Central memory CD8-positive, alpha-beta T cell (primary cell): ENCODE results near the gene SOST.
A peak's percentile ranks its signal among the peaks of the same experiment; 100 is the strongest.

Experiments used
- ATAC-seq: fragments of 150-1000 bp; cut with Tn5 transposase; replicated peaks from 2 replicates; pipeline ENCODE4 v1.10.0; 2022; ENCODE audit warnings: mild to moderate bottlenecking, moderate FRiP score, moderate number of reproducible peaks; ENCODE audit not compliant: poor library complexity, severe bottlenecking; ENCODE audit errors: extremely low read depth
- DNase-seq, 2 donors: peaks; one replicate each; pipeline ENCODE4 v3.0.0; 2021; ENCODE audit warnings: low spot score in 2 of 2
- H3K27ac Mint-ChIP-seq: one replicate; pipeline ENCODE4 v1.8.0; 2022; ENCODE audit warnings: low read depth, mild to moderate bottlenecking, moderate library complexity, mixed read lengths
- H3K27me3 Mint-ChIP-seq: one replicate; pipeline ENCODE4 v1.8.0; 2022; ENCODE audit warnings: mixed read lengths
- H3K36me3 Mint-ChIP-seq: one replicate; pipeline ENCODE4 v1.8.0; 2022; ENCODE audit warnings: mild to moderate bottlenecking, moderate library complexity, mixed read lengths; ENCODE audit not compliant: insufficient read depth
- H3K4me1 Mint-ChIP-seq: one replicate; pipeline ENCODE4 v1.8.0; 2022; ENCODE audit warnings: mixed read lengths
- H3K4me3 Mint-ChIP-seq: one replicate; pipeline ENCODE4 v1.8.0; 2022; ENCODE audit warnings: mild to moderate bottlenecking, moderate library complexity, mixed read lengths
- H3K9me3 Mint-ChIP-seq: one replicate; pipeline ENCODE4 v1.8.0; 2022; ENCODE audit warnings: mixed read lengths

SOST gene

DNA sequence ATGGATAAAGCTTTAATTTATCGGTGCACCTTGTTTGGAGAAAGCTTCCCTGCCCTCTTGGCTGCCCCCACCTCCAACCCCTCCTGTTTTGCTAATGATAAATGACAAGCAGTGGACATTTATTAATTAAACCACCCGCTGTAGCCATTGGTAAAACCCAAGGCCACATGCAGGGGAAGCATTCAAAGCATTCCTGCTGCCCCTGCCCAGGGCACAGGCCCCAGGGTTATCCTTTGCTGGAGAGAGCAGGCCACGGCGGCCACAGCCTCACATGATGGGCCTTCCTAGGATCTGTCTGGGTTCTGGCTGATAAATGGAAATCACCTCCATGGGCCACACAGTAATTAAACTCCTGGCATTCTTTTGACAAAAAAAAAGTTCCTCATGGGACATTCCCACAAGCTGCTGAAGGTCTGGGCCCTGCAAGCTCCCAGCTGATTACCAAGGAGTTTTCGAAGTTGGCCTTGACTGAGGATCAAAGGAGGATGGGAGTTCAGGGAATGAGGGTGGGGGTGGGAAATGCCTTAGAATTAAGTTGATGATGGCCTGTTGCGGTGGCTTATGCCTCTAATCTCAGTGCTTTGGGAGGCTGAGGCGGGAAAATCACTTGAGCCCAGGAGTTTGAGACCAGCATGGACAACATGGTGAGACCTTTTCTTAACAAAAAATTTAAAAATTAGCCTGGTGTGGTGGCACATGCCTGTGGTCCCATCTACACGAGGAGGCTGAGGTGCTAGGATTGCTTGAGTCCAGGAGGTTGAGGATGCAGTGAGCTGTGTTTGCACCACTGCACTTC is 35.5 kb downstream of the SOST start:
- Mint-ChIP-seq H3K9me3 (no peaks in the 10 kb centered on the region), H3K27me3 (no peaks in the 10 kb centered on the region), H3K4me3 (no peak overlapping the region), H3K36me3 (peaks cover 13% of the 10 kb centered on the region), H3K4me1 (peaks cover 11% of the 10 kb centered on the region), H3K27ac (no peak overlapping the region)
- ATAC-seq (no peak), DNase-seq (no peak)

DNA sequence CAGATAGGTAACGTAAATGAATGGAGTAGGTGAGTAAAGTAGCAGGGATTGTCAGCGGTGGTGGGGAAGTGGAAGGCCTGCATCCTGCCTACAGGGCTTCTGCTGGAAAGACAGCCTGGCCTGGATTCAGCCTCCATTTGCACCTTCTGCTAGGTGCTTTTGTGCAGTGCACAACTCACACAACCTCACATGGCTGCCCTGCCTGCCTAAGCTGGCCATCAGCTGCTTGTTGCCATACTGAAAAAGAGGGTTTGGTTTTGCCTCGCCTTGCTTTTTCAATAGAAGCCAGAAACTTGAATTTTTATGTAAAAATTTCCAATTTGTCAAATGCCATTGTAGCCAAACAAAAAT is 36.3 kb downstream of the SOST start:
- Mint-ChIP-seq H3K36me3 (peaks cover 13% of the 10 kb centered on the region), H3K27me3 (no peaks in the 10 kb centered on the region), H3K4me3 (peak overlapping the region; percentile 96), H3K27ac (no peak overlapping the region), H3K4me1 (peaks cover 11% of the 10 kb centered on the region), H3K9me3 (no peaks in the 10 kb centered on the region)
- ATAC-seq (no peak), DNase-seq (no peak)

DNA sequence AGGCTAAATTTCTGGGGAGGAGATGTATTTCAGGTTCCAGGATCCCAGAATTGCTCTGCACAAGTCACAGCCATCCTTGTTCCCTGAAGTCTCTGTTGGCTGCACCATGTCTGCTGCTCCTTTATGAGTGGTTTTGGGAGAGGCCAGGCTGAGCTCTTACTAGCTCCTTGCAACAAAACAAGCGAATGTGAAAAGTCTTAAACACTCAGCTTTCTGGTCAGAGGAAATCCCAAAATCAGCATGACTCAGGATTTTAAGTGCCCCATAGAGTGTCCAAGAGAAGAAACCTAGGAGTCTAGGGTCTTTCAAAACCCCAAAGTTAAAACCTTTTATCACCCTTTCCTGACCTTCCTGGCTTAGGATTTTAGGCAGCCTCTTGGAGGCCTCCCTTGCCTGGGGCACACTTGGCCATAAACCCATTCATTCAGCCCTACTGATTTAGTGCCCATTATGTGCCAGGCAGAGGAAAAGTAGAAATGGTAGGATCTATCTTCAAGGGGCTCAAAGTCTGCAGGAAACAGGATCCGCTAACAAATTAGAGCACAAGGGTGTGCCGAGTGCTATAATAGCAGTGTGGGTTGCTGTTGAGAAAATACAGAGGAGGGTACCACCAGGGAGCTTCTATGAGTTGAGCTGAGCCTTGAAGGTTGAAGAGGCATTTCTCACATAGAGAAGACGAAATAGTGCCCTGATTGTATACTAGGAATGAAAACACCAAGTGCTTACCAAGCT is 36.9 kb downstream of the SOST start:
- peaks cover 11% of the 10 kb centered on the region for H3K4me1 Mint-ChIP-seq
- ATAC-seq (no peak), DNase-seq (no peak)
- peak overlapping the region; percentile 96 for H3K4me3 Mint-ChIP-seq
- peaks cover 13% of the 10 kb centered on the region for H3K36me3 Mint-ChIP-seq
- H3K9me3 Mint-ChIP-seq = no peaks in the 10 kb centered on the region
- H3K27me3 Mint-ChIP-seq = no peaks in the 10 kb centered on the region
- no peak overlapping the region for H3K27ac Mint-ChIP-seq

DNA sequence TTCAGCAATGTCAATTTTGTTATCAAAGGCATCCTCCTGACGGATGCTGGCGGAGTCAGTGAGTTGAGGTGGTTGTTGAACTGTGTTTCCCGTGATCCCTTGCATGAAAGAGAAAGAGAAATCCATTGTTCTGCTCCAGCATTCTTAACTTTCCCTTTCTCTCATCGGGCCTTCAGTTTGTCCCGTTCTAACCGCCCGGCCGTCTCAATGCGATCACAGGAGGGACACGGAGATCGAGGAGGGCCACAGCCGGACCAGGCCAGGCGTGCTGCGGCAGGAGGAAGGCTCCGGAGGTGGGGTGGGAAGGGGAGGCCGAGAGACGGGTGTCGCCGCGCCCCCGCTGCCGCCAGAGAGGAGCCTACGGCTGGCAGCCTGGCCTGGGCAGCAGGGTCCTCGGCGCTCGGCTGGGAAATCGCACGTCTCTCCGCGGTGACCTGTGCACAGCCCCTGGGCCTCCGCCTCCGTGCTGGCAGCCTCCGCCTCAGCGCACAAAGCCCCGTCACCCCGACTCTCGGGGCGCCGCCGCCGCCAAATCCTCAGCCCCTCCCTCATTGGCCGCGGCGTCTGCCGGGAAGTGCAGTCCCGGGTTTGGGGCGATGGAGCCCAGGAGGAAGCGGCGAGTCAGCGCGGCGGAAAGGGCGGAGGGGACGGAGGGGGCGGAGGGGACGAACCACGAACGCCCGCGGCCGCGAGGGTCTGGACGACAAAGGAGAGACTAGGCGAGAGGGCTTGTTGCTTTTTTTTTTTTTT is 38.1 kb downstream of the SOST start:
- peaks cover 11% of the 10 kb centered on the region for H3K4me1 Mint-ChIP-seq
- H3K9me3 Mint-ChIP-seq = no peaks in the 10 kb centered on the region
- H3K27ac Mint-ChIP-seq = peak overlapping the region; percentile 90
- ATAC-seq = peak; percentile 91
- peak; percentile 51 to 54 for DNase-seq
- H3K27me3 Mint-ChIP-seq = peaks cover 10% of the 10 kb centered on the region
- H3K4me3 Mint-ChIP-seq = peak overlapping the region; percentile 96
- H3K36me3 Mint-ChIP-seq = peaks cover 13% of the 10 kb centered on the region

DNA sequence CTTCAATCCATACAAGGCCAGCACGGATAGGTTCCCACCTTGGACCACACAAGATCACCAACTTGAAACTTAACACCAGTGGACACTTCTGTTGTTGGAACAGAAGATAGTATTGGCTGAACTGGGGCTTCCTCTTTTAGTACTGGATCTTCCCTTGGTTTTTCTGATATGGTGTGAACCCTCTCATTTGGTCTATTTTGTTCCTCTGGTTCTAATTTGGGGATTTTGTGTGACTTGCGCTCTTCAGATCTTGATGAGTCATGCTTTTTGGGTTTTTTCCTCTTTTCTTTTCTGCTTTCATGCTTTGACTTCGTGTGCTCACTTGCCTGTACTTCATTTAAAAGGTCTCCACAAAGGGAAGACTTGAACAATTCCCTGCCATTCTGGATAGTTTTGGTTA is 39.0 kb downstream of the SOST start:
- peaks cover 12% of the 10 kb centered on the region for H3K4me1 Mint-ChIP-seq
- H3K9me3 Mint-ChIP-seq = no peaks in the 10 kb centered on the region
- peak overlapping the region; percentile 96 for H3K4me3 Mint-ChIP-seq
- ATAC-seq (no peak), DNase-seq (no peak)
- peak overlapping the region; percentile 90 for H3K27ac Mint-ChIP-seq
- H3K36me3 Mint-ChIP-seq = peaks cover 11% of the 10 kb centered on the region
- peaks cover 19% of the 10 kb centered on the region for H3K27me3 Mint-ChIP-seq

DNA sequence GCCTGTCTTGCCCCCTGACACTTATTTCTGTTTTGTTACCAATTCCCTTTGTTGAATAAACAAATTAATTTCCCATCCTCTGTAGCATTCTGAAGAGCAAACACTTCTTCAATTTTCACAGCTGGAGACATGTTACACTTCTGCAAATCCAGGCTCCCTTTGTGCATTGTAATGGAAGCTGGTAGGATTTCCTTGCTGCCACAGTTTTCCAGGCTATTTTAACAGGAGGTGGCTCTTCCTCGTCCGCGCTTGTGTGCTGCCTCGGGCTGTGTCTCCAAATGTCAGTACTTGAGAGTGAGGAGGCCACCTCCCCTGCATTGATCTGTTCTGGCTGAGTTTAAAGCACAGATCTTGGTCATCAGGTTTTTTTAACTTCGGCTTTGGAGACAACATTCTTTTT is 40.0 kb downstream of the SOST start:
- H3K4me3 Mint-ChIP-seq = no peak overlapping the region
- peaks cover 19% of the 10 kb centered on the region for H3K4me1 Mint-ChIP-seq
- peaks cover 30% of the 10 kb centered on the region for H3K27me3 Mint-ChIP-seq
- H3K27ac Mint-ChIP-seq = no peak overlapping the region
- H3K9me3 Mint-ChIP-seq = no peaks in the 10 kb centered on the region
- ATAC-seq = no peak
- peaks cover 11% of the 10 kb centered on the region for H3K36me3 Mint-ChIP-seq
- no peak for DNase-seq

DNA sequence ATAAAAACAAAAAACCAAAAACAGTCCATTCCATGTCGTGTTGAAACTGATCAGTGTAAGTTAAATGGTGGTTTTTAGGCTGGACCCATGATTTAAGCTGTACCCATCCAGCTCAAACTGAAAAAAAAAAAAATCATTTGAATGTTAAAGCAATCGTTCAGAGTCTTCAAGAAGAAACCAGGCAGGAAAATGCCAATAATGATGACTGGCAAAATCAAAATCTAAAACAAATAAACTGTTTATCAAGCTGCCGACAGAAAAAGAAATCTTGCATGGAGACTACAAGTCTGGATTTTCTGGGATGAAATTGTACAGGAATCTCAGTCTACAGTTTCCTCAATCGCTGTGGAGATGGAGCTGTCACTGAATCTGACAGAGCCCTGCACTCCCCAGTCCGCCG is 40.7 kb downstream of the SOST start:
- H3K4me3 Mint-ChIP-seq = no peak overlapping the region
- H3K27ac Mint-ChIP-seq = no peak overlapping the region
- peaks cover 11% of the 10 kb centered on the region for H3K36me3 Mint-ChIP-seq
- peaks cover 19% of the 10 kb centered on the region for H3K4me1 Mint-ChIP-seq
- peaks cover 36% of the 10 kb centered on the region for H3K27me3 Mint-ChIP-seq
- DNase-seq (no peak), ATAC-seq (no peak)
- no peaks in the 10 kb centered on the region for H3K9me3 Mint-ChIP-seq

DNA sequence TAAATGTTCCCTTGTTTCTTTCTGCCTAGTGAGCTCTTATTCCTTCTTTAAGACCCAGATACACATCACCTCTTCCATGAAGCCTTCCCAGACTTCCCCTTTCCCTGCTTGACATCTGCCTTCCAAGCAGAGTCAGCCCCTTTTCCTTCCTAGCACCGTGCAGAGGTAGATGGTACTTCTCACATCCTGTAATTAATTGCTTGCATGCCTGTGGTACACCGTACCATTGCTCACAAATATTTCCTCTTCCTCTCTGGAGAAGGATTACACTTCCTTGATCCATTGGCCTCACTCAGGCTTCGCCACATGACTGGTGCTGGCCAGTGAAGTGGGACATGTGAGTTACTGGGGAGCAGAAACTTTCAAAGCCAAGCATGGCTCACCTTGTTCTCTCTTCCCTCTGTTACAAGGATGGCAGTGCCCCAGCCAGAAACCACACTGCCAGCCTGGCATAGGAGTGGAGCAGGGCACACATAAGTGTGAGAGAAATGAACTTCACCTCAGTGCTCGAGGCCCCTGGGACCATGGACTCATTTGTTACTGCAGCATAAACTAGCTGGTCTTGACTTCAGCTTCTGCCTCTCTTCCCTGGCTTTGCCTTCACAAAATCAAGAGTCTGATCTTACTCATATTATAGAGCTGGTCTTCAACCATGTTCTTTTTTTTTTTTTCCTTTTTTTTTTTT is 44.0 kb downstream of the SOST start:
- Mint-ChIP-seq H3K4me1 (peaks cover 10% of the 10 kb centered on the region), H3K36me3 (no peaks in the 10 kb centered on the region), H3K27ac (no peak overlapping the region), H3K9me3 (no peaks in the 10 kb centered on the region), H3K4me3 (peak overlapping the region; percentile 52), H3K27me3 (peaks cover 67% of the 10 kb centered on the region)
- DNase-seq = no peak
- no peak for ATAC-seq

DNA sequence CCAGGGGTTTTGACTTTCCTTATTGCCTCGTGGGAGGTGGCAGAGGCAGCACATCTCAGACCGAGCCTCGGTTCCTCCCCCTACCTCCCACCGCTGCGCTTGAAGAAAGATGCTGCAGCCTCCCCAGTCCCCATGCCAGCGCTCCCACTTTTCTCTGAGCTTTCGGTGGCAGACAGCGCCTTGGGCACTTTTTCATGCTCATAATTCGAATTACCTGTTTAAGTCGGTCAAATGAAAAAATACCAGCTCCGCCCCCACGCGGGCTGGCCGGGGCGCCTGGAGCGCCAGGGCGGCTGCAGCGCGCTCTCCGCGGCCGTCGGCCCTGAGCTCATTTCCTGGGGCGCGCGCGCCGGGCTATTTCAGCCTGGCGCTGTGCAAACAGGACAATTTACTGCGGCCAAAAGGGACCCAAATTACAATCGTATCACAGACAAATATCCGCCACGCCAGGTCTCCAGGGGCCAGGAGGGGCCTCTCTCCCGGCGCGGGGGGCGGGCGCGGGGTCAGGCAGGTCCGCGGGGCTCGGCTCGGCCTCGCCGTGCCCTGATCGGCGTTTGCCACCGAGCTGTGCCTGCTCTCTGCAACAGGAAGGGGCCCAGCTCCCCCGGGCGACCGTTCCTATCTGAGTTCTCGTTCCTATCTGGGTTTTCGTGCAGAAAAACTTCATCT is 45.0 kb downstream of the SOST start:
- Mint-ChIP-seq H3K4me3 (peak overlapping the region; percentile 52), H3K36me3 (no peaks in the 10 kb centered on the region), H3K27ac (no peak overlapping the region), H3K4me1 (peaks cover 8% of the 10 kb centered on the region), H3K27me3 (peaks cover 67% of the 10 kb centered on the region), H3K9me3 (no peaks in the 10 kb centered on the region)
- ATAC-seq (no peak), DNase-seq (no peak)

DNA sequence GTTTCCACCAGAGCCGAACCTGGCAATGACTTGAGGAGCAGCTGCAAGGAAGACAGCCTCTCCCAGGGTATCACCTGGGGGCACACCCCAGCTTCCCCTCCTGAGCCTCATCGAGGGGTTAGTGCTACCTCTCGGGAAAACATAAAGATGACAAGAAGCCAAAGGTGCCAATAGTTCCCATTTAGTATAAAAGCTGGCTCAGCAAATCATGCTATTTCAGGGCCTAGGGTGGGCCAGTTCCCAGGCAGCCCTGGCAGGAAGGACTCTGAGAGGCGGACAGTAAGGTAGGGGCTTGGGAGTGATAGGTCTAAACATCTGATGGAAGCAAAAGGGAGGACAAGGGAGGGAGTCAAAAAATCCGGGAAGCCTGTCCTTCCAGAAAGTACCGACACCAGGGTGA is 46.2 kb downstream of the SOST start:
- no peak overlapping the region for H3K4me3 Mint-ChIP-seq
- no peak for ATAC-seq
- no peak for DNase-seq
- H3K27ac Mint-ChIP-seq = no peak overlapping the region
- peaks cover 8% of the 10 kb centered on the region for H3K4me1 Mint-ChIP-seq
- no peaks in the 10 kb centered on the region for H3K9me3 Mint-ChIP-seq
- no peaks in the 10 kb centered on the region for H3K36me3 Mint-ChIP-seq
- peaks cover 67% of the 10 kb centered on the region for H3K27me3 Mint-ChIP-seq

DNA sequence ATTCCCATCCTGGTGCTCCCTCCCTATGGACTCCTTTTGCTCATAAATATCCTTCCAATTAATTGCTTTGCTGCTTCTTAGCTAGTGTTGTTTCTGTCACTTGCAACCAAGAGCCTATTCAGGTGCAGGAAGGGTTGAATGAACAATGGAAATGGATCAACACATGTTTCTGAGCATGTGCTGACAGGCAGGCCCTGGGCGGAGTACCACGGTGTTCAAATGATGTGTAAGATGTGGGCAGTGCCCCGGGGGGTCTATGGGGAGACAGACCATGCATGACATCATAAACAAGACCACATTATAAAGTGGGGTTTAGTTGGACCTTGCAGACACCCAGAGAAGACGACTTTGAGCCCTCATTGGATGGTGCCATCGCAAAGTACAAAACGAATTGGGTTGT is 48.5 kb downstream of the SOST start:
- ATAC-seq (no peak), DNase-seq (no peak)
- Mint-ChIP-seq H3K9me3 (no peaks in the 10 kb centered on the region), H3K27ac (no peak overlapping the region), H3K4me3 (no peak overlapping the region), H3K27me3 (peaks cover 67% of the 10 kb centered on the region), H3K4me1 (peaks cover 8% of the 10 kb centered on the region), H3K36me3 (no peaks in the 10 kb centered on the region)

DNA sequence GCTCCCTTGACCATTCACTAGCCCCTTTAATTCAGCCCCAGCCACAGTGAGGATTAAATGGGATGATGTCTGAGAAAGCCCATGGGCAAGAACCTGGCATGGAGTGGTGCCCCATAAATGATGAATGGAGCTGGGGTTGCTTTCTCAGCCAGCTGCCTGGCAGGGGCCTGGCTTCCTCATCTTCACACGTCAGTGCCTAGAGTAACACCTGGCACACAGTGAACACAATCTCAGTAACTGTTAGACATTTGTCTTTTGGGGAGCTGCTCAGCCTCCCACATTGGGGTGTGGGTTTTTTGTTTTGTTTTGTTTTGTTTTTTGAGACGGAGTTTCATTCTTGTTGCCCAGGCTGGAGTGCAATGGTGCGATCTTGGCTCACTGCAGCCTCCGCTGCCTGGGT is 49.4 kb downstream of the SOST start:
- no peak overlapping the region for H3K27ac Mint-ChIP-seq
- H3K27me3 Mint-ChIP-seq = peaks cover 58% of the 10 kb centered on the region
- no peak overlapping the region for H3K4me3 Mint-ChIP-seq
- peaks cover 3% of the 10 kb centered on the region for H3K4me1 Mint-ChIP-seq
- no peak for DNase-seq
- H3K36me3 Mint-ChIP-seq = no peaks in the 10 kb centered on the region
- no peaks in the 10 kb centered on the region for H3K9me3 Mint-ChIP-seq
- ATAC-seq = no peak
